ENCODE results near the gene C1orf141.
"Not testable (repeated sequence)": the region's sequence is repeated elsewhere in the genome, so short reads cannot be mapped to it uniquely, and the experiment has no call there.

Gene C1orf141

DNA sequence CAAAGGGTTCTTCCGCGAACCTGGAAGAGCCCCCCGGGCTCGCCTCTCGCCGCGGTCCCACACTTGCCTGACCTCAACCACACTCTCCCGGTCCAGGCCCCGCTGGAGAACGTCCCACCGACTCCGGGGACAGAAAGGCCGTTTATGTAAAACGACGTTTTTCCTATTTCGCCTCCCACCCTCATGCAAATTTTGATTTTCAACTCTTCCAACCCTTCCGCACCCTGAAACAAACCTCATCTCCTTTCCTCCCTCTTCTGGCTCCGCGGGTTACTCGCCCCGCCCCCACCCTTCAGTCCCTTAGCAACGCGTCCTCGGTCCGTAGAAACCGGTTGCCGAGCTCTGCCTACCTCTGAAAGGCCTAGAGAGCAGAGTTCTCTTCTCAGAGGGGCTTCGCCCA, at the start of gene C1orf141:
C1orf141 (minus strand) TSS at position 276 of the 400 bp plus-strand sequence. CDS start 7,730 bp downstream, outside the sequence.
- no peak for DNase-seq (ENCODE audit: low spot score)

DNA sequence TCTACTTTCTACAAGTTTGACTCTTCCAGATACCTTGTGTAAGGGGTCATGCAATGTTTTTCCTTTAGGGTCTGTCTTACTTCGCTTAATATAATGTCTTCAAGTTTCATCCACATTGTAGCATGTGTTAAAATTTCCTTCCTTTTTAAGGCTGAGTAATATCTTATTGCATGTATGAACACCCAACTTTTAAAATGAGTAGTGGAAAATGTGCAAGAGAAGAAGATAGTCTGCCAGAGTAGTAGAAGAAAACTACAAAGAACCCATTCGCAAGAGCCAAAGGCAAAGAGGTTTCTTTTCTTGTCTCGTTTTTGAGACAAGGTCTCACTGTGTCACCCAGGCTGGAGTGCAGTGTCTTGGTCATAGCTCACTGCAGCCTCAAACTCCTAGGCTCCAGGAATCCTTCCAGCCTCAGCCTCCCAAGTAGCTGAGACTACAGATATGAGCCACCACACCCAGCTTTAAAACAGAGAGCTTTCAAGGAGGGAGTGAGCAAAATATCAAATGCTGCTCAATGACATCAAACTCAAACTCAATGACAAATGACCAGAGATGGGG, 40.8 kb upstream of the C1orf141 start:
- no peak for DNase-seq (ENCODE audit: low spot score)

DNA sequence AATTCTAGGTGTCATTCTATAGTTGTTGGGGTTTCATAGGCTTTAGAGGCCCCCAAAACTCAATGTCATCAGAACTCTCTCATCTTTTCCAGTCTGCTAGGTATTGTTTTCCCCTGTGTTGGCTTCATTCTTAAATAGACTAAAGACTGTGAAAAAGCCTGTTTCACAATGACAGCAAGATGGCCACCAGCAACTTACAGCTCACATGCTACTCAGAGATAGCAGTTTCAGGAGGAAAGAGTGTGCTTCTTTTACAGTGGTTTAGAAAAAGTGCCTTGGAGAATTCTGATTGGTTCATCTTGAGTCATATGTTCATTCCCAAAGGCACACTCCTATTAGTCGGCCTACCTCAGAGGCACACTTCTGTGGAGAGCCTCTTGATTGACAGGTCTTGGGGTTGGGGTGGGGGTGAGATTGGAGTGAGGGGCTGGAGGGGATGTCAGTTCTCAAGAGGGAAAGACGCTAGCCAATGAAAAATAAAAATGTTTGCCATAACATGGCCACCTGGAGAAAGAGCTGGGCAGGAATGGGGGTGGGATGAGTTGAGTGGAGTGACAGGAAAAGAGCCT, 40.0 kb upstream of the C1orf141 start:
- no peak for DNase-seq (ENCODE audit: low spot score)

DNA sequence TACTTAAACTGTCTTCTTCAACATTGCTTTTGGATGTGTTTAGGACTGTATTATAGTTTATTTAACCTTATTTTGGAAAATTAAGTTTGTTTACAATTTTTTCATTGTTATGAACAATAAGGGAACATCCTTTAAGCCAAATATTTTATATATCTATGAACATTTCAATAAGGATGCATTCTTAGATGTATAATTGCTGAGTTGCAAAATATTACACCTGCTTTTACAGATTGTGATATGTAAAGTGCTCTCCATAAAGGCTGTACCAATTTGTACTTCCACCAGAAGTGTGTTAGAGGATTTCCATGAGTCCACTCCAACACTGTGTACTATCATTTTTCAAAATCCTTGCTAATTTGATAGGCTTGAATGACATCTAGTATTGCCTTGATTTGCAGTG, 39.2 kb upstream of the C1orf141 start:
- no peak for DNase-seq (ENCODE audit: low spot score)

DNA sequence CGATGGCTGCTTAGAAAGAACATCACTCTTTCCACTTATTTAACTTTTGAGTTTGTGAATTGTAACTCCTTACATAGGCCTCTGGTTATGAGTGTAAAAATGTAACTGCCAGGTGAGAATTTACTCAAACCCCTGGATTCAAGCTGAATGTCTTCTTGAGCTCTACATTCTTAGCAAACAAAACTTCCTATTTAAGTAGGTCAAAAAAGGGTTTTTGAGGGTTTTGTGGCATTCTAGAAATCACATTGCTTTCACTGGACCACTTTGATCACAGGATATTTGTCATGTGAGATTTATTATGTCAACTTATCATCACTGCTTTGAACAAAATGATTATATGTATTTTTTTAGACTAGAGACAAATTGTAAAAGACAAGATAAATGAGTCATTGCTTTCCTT, 37.2 kb upstream of the C1orf141 start:
- DNase-seq (ENCODE audit: low spot score): peak; percentile 17

DNA sequence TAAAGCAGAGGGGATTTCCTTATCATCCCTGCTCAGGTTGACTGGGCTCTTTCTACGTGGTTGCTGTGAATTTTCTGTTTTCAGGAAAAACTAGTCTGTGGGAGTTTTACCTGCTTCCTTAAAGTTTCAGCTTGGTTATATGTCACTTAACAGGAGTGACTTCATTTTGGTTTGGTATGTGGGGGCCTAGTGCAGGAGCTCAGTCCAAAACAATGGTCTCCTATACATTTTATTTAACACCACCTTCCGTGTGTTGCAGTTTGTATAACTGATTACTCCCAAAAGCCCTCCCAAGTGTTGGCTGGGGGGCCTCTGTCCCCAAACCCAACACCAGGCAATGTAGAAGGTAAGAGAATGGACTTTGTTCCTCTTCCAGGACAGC, 36.8 kb upstream of the C1orf141 start:
- no peak for DNase-seq (ENCODE audit: low spot score)

DNA sequence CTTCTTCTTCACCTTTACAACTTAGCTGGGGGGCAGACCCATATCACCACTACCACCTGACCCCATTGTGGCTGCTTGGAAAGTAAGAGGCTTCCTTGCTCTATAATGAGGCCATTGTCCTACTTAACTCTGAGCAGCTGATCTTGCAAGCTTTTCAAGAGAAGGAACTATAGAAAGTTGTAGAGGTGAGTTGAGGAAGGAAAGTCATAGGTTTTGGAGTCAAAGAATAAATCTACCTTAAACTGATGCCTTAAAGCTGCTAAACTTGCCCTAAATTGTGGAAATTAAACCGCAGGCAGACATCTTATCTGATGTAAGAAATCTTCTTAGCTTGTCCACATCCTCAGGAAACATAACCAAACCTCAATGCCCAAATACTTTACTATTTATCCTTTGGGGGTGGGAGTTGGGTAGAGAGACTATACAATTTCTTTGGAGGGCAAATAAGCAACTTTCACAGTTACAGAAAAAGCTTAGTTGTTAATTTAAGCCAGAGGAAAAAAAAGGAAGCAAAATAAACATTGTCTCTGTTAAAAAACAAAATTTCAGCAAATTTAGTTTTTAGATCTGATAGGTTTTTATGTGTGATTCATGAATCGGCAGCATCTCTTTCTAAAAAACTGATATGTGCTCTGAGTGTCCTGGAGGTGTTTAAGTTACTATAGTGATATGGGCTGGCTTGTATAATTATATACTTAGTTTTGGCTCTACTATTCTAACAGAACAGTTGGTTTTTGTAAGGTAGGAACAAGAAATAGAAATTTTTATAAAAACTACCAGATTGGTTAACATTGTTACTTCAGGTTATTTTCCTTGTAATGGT, 36.2 kb upstream of the C1orf141 start:
- DNase-seq (ENCODE audit: low spot score): no peak

DNA sequence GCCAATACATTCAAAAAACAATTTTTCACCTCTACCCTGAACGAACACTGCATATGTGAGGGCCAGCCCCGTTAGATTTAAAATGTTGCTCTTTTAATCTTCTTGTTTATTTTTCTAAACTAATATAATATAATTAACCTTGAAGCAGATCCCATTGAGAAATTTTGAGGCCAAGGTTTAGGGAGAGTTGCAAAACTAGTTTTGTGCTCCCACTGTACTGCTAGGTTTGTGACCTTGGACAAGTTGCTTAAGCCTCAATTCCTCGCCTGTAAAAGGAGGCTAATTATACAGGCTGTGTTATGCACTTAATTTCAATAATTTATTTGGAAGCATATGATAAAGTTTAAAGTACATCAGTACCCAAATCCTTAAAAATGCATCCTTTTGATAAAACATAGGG, 35.2 kb upstream of the C1orf141 start:
- DNase-seq (ENCODE audit: low spot score): no peak

DNA sequence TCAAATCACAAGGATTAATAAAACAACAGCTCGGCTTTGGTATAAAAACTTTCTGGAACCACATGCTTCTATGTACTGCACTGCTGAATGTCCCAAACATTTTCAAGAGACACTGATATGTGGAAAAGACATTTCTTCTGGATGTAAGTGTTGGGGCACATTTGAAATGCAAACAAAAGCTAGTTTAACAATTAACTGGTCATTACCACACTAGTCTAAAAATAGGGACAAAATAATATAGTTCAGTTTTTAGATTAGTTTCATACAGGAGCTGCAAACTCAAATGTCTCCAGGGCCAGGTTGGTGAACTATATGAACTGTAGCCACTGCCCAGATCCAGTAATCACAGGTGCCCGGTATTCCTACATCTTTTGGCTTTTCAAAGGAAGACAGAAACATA, 34.7 kb upstream of the C1orf141 start:
- DNase-seq (ENCODE audit: low spot score): no peak

DNA sequence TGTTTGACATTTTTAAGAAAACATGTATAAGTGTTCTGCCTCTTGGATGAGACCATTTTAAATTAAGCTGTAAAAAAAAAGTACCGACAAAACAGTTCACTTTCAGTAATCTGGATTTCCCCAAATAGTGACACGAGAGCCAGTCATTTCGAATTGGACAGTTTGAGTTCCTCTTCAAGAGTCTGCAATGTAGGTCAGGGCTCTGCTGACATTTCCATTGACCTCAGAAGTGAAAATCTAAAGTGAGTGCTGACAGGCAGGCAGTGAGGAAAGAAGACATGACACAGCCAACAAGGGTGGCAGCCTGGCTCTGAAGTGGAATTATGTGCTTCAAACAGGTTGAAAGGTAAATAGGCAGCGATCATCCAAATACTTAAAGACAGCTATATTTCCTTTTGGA, 31.4 kb upstream of the C1orf141 start, which contains the start of gene IL23R:
IL23R (plus strand) TSS at position 259 of the 400 bp plus-strand sequence. CDS start 1,667 bp downstream, outside the sequence.
- DNase-seq (ENCODE audit: low spot score): no peak

DNA sequence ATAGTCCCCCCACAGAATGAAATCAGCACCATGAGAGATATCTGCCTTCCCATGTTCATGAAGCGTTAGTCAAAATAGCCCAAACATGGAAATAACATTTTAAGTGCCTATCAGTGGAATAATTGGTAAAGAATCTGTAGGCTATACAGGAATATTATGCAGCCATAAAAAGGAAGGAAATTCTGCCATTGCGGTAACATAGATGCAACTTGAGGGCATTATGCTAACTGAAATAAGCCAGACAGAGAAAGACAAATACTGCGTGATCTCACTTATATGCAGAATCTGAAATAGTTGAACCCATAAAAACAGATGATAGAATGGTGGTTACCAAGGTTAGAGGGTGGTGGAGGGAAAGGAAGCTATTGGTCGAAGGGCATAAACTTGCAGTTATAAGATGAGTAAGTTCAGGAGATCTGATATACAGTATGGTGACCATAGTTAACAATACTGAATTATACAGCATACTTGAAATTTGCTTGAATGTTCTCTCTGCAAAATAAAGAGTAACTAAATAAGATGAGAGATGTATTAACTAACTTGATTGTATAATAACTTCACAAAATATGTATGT, 30.8 kb upstream of the C1orf141 start:
- DNase-seq (ENCODE audit: low spot score): no peak

DNA sequence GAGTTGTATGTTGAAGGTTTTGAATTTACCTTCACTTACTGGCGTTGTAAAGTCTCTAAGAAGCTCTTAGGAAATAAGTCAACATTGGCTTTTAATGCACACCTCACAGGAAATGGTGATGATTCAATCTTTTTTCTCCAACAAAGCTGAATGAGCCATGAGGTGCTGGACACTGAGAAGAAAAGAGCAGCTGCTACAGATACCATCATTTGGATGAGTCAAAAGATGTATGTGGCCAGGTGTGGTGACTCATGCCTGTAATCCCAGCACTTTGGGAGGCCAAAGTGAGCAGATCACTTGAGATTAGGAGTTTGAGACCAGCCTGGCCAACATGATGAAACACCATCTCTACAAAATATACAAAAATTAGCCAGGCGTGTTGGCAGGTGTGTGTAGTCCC, 28.2 kb upstream of the C1orf141 start:
- no peak for DNase-seq (ENCODE audit: low spot score)

DNA sequence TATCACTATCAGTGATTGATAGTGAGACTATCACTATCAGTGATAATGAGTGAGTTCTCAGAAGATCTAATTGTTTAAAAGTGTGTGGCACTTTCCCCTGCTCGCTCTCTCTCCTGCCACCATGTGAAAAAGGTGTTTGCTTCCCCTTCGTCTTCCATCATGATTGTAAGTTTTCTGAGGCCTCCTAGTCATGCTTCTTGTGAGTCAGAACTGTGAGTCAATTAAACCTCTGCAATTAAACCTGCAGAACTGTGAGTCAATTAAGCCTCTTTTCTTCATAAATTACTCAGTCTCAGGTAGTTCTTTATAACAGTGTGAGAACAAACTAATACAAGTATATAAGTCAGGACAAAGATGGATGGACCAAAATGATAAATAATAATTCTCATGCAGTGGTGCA, 24.5 kb upstream of the C1orf141 start:
- no peak for DNase-seq (ENCODE audit: low spot score)

DNA sequence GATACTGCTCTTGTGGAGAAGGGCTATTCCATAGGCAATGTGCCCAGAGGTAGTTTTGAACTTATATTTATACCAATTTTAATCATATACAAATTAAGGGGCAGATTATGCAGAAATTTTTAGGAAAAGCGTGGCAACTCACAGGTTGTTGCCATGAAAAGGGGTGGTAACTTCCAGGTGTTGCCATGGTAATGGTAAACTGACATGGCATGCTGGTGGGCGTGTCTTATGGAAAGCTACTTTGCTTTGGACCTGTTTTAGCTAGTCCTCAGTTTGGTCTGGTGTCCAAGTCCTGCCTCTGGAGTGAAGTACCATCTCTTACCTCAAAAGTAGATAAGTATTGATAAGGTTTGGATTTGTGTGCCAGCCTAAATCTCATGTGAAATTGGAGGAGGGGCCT, 23.6 kb upstream of the C1orf141 start:
- no peak for DNase-seq (ENCODE audit: low spot score)

DNA sequence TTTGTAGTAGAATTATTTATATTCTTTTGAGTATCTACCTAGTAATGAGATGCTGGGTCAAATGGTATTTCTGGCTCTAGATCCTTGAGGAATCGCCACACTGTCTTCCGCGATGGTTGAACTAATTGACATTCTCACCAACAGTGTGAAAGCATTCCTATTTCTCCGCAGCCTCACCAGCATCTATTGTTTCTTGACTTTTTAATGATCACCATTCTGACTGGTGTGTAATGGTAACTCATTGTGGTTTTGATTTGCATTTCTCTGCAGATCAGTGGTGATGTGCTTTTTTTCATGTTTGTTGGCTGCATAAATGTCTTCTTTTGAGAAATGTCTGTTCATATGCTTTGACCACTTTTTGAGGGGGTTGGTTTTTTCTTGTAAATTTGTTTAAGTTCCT, 16.2 kb upstream of the C1orf141 start:
- no peak for DNase-seq (ENCODE audit: low spot score)

DNA sequence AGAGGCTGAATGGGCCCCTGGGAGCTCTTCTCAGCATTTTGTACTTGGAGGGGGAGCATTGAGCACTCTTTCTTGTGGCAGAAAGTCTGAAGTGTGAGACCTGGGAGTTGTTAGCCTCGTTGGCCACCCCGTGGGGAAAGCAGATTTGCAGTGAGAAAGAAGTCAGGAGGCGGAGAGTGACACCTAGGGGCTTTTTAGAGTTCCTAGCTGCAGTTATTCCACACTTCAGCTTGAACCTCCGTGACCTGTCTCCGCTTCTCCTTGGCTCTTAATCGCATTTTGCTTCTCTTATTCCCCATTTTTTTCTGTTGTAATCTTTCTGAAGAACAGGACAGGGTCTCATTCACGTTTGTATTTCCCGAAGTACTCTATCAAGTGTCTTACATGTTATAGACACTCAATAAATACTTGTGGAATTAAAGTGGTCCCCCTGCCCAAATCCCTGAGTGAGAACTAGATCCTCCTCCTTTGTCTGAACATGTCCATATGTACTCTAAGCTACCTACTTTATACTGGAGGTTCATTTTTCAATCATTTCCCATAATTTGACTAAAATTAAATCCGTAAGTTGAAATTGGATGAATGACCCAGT, 14.5 kb upstream of the C1orf141 start:
- peak; percentile 63 for DNase-seq (ENCODE audit: low spot score)

DNA sequence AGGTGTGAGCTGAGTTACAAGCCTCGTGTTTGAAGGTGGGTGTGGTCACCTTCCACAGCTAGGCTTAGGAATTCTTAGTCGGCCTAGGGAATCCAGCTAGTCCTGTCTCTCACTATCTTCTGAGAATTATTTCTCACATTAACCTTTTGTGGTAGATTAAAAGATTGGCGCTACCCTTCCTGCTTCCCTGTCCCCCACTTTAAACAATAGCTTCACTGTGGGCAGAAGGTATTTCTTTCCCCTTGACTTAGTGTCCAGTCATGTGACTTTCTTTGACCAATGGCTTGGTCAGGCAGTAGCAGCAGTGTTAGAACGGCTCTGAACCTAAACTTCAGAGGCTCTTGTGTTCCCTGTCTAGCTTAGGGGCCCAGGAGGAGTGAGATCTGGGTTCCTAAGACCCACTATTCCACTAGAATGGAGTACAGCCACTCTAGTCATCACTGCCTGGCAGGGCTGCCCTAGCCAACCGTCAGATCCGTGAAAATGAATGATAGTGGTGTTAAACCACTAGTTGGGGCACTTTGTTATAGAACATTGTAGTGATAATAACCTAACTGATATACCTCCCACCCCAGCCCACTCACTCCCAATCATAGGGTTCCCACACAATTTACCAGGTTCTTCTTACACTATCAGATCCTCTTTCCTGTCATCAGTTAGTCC, 13.9 kb upstream of the C1orf141 start:
- peak; percentile 13 for DNase-seq (ENCODE audit: low spot score)

DNA sequence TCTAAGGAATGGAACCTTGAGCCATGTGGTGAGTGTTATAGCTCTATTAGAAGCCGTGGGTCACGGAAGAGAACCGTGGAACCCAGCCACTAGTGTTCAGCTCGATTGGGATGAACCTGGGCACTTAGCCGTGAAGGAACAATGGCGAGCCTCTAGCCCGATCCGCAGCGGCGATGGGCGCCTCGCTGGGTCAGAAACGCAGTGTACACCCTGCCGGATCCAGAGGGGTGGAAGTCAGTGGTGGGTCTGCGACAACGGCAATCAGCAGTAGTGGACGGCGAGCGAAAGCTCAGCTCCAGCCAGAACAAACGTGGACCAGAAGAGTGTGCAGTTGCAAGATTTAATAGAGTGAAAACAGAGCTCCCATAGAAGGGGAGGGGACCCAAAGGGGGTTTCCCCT, 13.2 kb upstream of the C1orf141 start:
- not testable (repeated sequence) for DNase-seq (ENCODE audit: low spot score)

DNA sequence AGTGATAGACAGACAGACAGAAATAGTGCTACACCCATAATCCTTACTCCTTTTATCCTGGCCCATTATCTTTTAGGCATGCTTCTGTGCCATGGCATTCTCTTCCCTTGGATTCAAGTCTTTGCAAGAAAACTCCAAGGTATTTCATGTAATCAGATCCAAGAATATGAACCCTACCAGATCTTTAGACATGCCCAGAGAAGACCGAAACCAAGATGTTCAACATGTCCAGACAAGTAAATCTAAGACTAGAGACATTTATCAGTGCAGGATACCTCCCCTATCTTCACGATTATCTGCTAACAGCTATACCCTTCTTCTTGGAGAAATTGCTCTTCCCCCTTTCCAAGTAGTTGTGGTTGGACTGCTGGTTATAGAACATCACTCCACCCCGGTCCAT, 11.8 kb upstream of the C1orf141 start:
- no peak for DNase-seq (ENCODE audit: low spot score)

DNA sequence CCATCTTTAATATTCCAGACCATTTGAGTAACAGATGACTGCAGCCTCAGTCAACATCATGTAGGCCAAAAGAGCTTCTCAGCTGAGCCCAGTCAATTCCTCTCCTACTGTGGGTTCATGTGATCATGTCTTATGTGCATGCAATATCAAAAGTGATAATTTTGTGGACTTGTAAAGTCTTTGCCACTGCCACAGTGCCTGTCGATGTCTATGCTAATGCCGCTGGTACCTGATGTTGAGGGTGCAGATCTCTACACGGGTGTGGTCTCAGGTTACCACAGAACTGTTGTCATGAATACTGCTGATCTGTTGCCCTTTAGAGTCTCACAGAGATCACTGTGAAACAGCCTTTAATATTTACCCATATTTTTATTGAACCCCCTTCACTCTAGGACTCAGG, 11.3 kb upstream of the C1orf141 start:
- DNase-seq (ENCODE audit: low spot score): no peak

DNA sequence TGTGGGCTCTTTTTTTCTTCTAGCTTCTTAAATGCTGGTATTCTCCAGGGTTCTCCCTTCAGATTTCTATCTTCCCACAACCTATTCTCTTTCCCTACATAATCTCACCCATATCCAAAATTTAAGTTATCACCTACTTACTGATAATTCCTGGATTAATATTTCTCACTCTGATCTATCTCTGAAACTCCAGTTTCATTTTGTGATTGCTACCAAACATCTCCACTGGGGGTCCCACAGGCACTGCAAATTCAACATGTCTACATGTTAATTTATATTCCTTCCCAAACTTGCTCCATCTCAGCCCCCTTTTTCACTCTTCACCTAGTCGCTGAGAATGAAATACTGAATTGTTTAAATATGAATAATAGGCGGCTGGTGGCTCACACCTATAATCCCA, 9.9 kb upstream of the C1orf141 start:
- no peak for DNase-seq (ENCODE audit: low spot score)

DNA sequence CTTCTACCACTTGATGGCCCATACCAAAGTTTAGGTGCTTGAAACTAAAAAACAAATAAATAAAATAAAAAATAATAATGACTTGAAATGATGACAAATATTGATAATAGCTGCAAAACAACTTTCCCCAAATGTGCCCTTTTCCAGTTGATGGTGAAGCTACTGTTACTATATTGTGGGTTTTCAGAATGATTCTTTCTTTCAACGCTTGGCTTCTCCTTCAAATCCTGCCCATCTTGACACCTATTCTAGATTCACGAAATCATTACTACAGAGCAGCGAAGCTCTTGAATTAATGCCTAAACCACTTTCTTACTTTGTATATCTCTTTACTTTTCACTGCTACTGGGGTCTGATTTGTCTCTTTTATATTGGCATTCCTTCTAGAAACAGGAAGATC, 9.2 kb upstream of the C1orf141 start:
- DNase-seq (ENCODE audit: low spot score): no peak

All from COLO829 (cell line).